ENCODE measurements around the gene SSBP1. TPM values are rescaled to one million over a fixed set of nuclear protein-coding genes. Genes with fewer than 3 reads are reported as not detected.

SSBP1 gene
- 172 and 203 TPM in 2 replicates for total RNA-seq

GRCh38 chr7:141737836-141738591 lies at the start of gene SSBP1:
Gene SSBP1 (plus strand): TSS chr7:141738358. CDS start chr7:141739167, 809 bp downstream.

GRCh38 chr7:141702047-141702567 lies 36.1 kb upstream of the SSBP1 start, which contains the start of gene DENND11:
Gene DENND11 (minus strand): TSS chr7:141702166. CDS start chr7:141702153, 13 bp downstream.

GRCh38 chr7:141708351-141708750 lies 29.8 kb upstream of the SSBP1 start, which contains the start of gene WEE2:
Gene WEE2 (plus strand): TSS chr7:141708353. CDS start chr7:141708759, 406 bp downstream.

GRCh38 chr7:141763797-141764196 lies 25.6 kb downstream of the SSBP1 start, which contains the start of gene TAS2R3:
Gene TAS2R3 (plus strand): TSS chr7:141764097. CDS start chr7:141764159, 62 bp downstream.

GRCh38 chr7:141776374-141776773 lies 38.2 kb downstream of the SSBP1 start, which contains the start of gene TAS2R4:
Gene TAS2R4 (plus strand): TSS chr7:141776674. CDS start chr7:141778489, 1,815 bp downstream.

GRCh38 chr7:141789917-141790316 lies 51.8 kb downstream of the SSBP1 start, which contains the start of gene TAS2R5:
Gene TAS2R5 (plus strand): TSS chr7:141790217. CDS start chr7:141790362, 145 bp downstream.

Other genes starting within 250 kb of the SSBP1 start
- gene AGK, start 186.9 kb upstream of the SSBP1 start, total RNA-seq = 16.9 and 20.1 TPM in 2 replicates
- gene DENND11, start 36.2 kb upstream of the SSBP1 start, total RNA-seq = 7.5 and 9.0 TPM in 2 replicates
- not detected in 2 replicates for gene WEE2, start 30.0 kb upstream of the SSBP1 start, total RNA-seq
- gene TAS2R3, start 25.7 kb downstream of the SSBP1 start, total RNA-seq = 0.92 and 1.5 TPM in 2 replicates
- 0.99 and 1.2 TPM in 2 replicates for gene TAS2R4, start 38.3 kb downstream of the SSBP1 start, total RNA-seq
- 0.79 and 0.81 TPM in 2 replicates for gene TAS2R5, start 51.9 kb downstream of the SSBP1 start, total RNA-seq
- gene PRSS37, start 103.1 kb downstream of the SSBP1 start, total RNA-seq = not detected in 2 replicates
- not detected in 2 replicates for gene OR9A4, start 178.0 kb downstream of the SSBP1 start, total RNA-seq
- not detected in 2 replicates for gene CLEC5A, start 208.6 kb downstream of the SSBP1 start, total RNA-seq
- gene TAS2R38, start 235.4 kb downstream of the SSBP1 start, total RNA-seq = not detected in 2 replicates